ENCODE measurements around the gene MMD2.

Gene MMD2, protein sequence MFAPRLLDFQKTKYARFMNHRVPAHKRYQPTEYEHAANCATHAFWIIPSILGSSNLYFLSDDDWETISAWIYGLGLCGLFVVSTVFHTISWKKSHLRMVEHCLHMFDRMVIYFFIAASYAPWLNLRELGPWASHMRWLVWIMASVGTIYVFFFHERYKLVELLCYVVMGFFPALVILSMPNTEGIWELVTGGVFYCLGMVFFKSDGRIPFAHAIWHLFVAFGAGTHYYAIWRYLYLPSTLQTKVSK

DNA sequence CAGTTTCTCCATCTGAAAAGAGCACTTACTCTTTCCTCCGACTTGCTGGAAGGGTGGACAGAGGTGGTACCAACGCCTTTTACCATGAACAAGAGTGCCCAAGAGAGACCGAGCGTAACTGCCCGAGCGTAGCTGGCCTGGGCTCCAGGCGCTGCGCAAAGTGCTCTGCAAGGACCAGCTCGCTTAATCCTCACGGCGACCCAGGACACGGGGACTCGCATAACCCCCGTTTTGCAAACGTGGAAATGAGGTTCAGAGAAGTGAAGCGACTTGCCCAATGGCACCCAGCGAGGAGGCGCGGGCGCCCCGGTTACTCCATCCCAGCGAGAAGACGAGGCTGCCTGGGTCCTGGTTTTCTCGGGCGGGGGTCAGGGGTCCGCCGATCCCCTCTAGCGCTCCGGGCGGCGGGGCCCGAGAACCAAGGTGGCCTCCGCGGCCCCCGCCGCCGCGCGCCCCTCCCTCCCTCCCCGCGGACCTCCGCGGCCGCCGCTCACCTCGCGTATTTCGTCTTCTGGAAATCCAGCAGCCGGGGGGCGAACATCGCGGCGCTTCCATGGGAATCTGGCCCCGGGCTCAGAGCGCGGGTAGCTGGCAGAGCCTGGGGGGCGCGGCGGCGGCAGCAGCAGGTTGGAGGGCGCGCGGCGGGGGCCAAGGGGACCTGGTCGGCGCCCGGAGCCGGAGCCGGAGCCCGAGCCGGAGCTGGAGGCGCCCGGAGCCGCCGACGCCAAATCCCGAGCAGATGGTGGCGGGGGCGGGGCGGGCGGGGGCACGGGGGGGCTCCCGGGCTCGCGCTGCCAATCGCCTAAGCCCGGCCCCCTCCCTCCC lies at the start of gene MMD2:
TSS of gene MMD2 (minus strand) at position 711 of the 825 bp plus-strand sequence. CDS start at position 541, 170 bp downstream.
- TF ChIP-seq, protein P1, sequence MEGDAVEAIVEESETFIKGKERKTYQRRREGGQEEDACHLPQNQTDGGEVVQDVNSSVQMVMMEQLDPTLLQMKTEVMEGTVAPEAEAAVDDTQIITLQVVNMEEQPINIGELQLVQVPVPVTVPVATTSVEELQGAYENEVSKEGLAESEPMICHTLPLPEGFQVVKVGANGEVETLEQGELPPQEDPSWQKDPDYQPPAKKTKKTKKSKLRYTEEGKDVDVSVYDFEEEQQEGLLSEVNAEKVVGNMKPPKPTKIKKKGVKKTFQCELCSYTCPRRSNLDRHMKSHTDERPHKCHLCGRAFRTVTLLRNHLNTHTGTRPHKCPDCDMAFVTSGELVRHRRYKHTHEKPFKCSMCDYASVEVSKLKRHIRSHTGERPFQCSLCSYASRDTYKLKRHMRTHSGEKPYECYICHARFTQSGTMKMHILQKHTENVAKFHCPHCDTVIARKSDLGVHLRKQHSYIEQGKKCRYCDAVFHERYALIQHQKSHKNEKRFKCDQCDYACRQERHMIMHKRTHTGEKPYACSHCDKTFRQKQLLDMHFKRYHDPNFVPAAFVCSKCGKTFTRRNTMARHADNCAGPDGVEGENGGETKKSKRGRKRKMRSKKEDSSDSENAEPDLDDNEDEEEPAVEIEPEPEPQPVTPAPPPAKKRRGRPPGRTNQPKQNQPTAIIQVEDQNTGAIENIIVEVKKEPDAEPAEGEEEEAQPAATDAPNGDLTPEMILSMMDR (IDR thresholded peaks at IDR 0.05; ENCODE audit: low read depth, low read length): no peak
- no peak within 1 kb of the TSS for H3K4me3 ChIP-seq (ENCODE audit: low read depth, low read length)

DNA sequence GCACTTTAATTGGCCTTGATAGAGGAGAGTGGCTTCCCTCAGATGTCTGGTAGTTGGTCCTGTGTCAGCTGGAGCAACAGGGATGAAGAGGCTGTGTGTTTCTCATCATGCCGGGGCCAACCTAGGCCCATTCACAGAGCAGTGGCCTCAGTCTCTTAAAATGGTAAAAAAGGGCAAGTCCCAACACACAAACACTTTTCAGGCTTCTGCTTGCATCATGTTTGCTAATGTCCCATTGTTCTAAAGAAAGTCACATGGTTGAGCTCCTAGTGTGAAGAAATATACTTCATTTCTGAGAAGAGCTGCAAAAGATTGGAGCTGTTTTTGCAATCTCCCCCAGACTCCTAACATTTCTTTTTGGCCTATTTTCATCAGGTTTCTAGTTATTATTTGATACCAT lies 46.1 kb upstream of the MMD2 start:
- TF ChIP-seq, protein P1 (IDR thresholded peaks at IDR 0.05; ENCODE audit: low read depth, low read length): no peak
- no peak overlapping the region for H3K4me3 ChIP-seq (ENCODE audit: low read depth, low read length)

DNA sequence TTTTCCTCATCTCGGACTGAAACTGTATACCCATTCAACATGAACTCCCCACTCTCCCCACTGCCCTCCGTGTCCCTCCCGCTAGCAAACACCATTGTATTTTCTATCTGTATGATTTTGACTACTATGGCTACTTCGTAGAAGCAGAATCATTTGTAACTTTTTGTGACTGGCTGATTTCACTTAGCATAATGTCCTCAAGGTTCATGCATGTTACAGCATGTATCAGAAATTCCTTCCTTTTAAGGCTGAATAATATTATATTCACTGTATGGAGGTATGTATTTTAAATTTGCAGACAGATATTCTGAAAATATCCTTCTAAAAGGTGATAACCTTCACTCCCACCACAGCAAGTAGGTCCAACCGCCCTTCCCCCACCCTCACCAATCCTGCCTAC lies 42.9 kb upstream of the MMD2 start:
- TF ChIP-seq, protein P1 (IDR thresholded peaks at IDR 0.05; ENCODE audit: low read depth, low read length): no peak
- no peak overlapping the region for H3K4me3 ChIP-seq (ENCODE audit: low read depth, low read length)

DNA sequence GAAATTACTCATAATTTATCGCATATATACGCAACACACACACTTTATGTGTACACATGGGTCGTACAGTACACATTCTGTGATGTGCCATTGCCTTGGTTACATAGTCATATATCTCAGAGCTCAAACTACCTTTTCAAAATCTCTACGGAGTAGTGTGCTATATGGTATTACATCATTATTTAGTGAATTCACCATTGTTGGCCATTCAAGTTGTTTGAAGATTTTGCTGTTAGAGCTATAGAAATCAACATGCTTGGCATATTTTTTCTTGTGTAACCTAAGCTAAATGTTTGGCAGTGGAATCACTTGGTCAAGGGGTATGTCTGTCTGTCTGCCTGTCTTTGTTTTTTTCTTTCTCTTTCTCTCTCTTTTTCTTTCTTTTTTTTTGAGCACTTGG lies 42.0 kb upstream of the MMD2 start:
- TF ChIP-seq, protein P1 (IDR thresholded peaks at IDR 0.05; ENCODE audit: low read depth, low read length): no peak
- H3K4me3 ChIP-seq (ENCODE audit: low read depth, low read length): no peak overlapping the region

DNA sequence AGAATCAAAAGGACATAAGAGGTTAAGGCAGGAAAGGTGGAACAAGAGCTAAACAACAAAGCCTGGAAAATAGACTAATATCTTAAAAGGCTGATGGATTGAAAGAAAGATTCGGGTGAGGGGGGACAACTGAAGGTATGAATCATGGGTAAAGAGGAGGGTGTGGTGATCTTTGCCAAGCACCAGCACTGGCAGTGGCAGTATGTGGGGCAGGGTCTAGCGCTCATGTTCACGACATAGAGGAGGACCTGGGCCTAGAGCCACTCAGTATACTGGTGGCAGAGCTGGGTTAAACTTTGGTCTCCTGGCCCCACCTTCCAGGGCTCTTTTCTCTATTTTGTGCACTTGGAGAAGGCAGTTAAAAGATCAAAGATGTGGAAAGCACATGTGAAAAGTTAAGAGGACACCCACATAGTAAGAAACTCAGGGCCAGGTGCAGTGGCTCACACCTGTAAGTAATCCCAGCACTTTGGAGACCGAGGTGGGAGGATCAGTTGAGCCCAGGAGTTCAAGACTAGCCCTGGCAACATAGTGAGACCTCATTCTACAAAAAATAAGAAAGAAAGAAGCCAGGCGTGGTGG lies 40.5 kb upstream of the MMD2 start:
- no peak overlapping the region for H3K4me3 ChIP-seq (ENCODE audit: low read depth, low read length)
- TF ChIP-seq, protein P1 (IDR thresholded peaks at IDR 0.05; ENCODE audit: low read depth, low read length): no peak

DNA sequence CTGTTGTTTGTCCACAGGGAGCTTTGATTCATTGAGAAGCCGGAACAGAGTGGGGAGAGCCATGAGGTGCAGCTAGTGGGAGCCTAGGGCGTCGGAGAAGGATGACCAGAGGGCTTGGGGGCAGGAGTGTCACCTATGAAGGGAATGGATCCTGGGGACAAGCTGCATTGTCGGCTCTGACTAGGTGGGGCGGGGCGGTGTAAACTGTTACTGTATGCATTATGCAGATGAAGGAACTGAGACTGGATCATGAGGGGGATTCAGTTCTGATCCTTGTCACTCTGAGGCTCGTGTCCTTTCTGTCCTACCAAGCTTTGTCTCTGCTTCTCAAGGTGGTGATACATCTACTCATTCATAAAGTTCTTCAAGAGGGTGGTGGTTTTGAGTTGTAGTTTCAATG lies 39.9 kb upstream of the MMD2 start:
- no peak overlapping the region for H3K4me3 ChIP-seq (ENCODE audit: low read depth, low read length)
- TF ChIP-seq, protein P1 (IDR thresholded peaks at IDR 0.05; ENCODE audit: low read depth, low read length): no peak

DNA sequence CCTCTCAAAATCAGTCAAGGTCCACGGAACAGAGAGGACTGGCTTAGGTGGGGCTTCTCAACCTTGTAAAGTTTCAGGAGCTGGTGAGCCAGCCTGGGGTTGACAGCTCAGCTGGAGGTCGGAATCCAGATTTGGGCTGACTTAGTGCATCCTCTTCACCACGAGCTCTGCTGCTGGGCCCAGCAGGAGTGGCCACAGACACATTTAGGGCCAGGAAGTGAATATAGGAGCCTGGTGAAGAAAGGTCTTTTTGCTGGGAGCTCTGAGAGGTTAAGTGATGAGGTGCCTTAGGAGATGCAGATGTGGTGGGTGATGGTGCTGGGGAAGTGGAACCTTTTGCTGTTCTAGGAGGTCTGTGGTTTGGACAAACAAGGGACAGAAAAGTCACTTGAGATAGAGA lies 39.3 kb upstream of the MMD2 start:
- TF ChIP-seq, protein P1 (IDR thresholded peaks at IDR 0.05; ENCODE audit: low read depth, low read length): no peak
- H3K4me3 ChIP-seq (ENCODE audit: low read depth, low read length): no peak overlapping the region

All from WI38 (cell line).